Adrenal gland (tissue), 12 donors: Measurements from ENCODE around the gene MOB3C. TPM values are rescaled to one million over a fixed set of nuclear protein-coding genes. Genes with fewer than 3 reads are reported as not detected.

Experiments used
- DNase-seq, 7 donors: peaks; one replicate each; pipeline ENCODE4 v3.0.0-alpha.2; 2019 to 2020
- H3K27ac ChIP-seq, 5 donors: fragments of 200-600 bp; sonication (generic) in 4 of 5; 1 replicate in 3 of 5; 2 replicates in 2 of 5; pipeline versions ENCODE4 v1.5.1 to v1.8.0; 2016 to 2020; ENCODE audit warnings: mild to moderate bottlenecking in 1 of 5
- H3K27me3 ChIP-seq: fragments of 200-600 bp; 2 replicates; pipeline ENCODE4 v1.8.0; 2021
- H3K36me3 ChIP-seq, 2 donors: fragments of 200-600 bp; replicated peaks in 1 of 2; 1 replicate in 1 of 2; 2 replicates in 1 of 2; pipeline versions ENCODE4 v1.5.1 to v1.8.0; 2018 to 2022
- H3K4me1 ChIP-seq, 2 donors: fragments of 200-600 bp; replicated peaks in 1 of 2; 1 replicate in 1 of 2; 2 replicates in 1 of 2; pipeline versions ENCODE4 v1.5.1 to v1.8.0; 2018 to 2021
- H3K4me3 ChIP-seq, 4 donors: fragments of 200-600 bp; sonication (generic) in 3 of 4; one replicate each; pipeline ENCODE4 v1.5.1; 2016 to 2018
- H3K9me3 ChIP-seq, 3 donors: fragments of 200-600 bp; sonication (generic) in 1 of 3; replicated peaks in 1 of 3; 1 replicate in 2 of 3; 2 replicates in 1 of 3; pipeline versions ENCODE4 v1.5.1 to v1.8.0; 2016 to 2021
- CTCF ChIP-seq, 6 experiments: fragments of 450-650 bp in 4 of 6; fragments of 200-600 bp in 2 of 6; sonication (generic) in 1 of 6; IDR thresholded peaks; 1 replicate in 5 of 6; 2 replicates in 1 of 6; pipeline versions ENCODE4 v1.5.1 to v1.8.0; 2016 to 2021; ENCODE audit warnings: antibody characterized with exemption in 6 of 6, mild to moderate bottlenecking in 2 of 6, moderate library complexity in 1 of 6
- POLR2A ChIP-seq, 2 donors: fragments of 450-650 bp; IDR thresholded peaks; one replicate each; pipeline ENCODE4 v1.6.1; 2017; ENCODE audit warnings: antibody characterized with exemption in 2 of 2, mild to moderate bottlenecking in 2 of 2, moderate library complexity in 1 of 2
- WGBS, 4 donors: extraction: QIAGEN DNeasy Blood & Tissue Kit in 2 of 4; methylation state at CpG; one replicate each; pipeline versions ENCODE4 v1.1.5 to v1.1.7; 2013 to 2017; 5-methylcytosine and 5-hydroxymethylcytosine counted together
- intact Hi-C, 2 donors: fragments of 100-400 bp; cut with DNase I; formaldehyde crosslinking; loops; one replicate each; pipeline versions ENCODE4 v1.14.1 to v1.15.0; 2022 to 2023
- polyA plus RNA-seq, 3 donors: library from polyadenylated mRNA; stranded (reverse); fragments of 200-250 nt in 2 of 3; fragments of 350-450 nt in 1 of 3; fragmentation: Illumina TruSeq in 1 of 3; extraction: RNeasy Lipid Tissue Mini Kit (QIAGEN cat#74804) in 1 of 3; gene quantifications; one replicate each; pipeline ENCODE4 v1.2.3, GENCODE V29; 2013 to 2014
- total RNA-seq, 9 donors: library from RNA; depleted of rRNA in 4 of 9; stranded (reverse); fragments of >200 nt in 4 of 9; fragments of 120-200 nt in 1 of 9; fragmentation: NEBNext Ultra II Directional in 1 of 9; extraction: Animal tissue kit (Norgen Biotek cat#: 25700) in 1 of 9; gene quantifications; one replicate each; pipeline versions ENCODE4 v1.1.0 to v1.2.4, GENCODE V29; 2013 to 2023
- donor health status: healthy with polysubstance abuse.
- donor health status: Bipolar disorder and iron deficiency.
- donor health status: DM: yes; HTN: yes; CAD: no.
- donor health status: DM: no; HTN: no; CAD: no.
- donor health status: DM: no; HTN: no; CAD: no.
- donor health status: DM: yes; HTN: yes; CAD: no.

The MOB3C gene
- total and polyA plus RNA-seq, 12 donors = 7.5 to 29.9 (median 17.0) TPM

DNA sequence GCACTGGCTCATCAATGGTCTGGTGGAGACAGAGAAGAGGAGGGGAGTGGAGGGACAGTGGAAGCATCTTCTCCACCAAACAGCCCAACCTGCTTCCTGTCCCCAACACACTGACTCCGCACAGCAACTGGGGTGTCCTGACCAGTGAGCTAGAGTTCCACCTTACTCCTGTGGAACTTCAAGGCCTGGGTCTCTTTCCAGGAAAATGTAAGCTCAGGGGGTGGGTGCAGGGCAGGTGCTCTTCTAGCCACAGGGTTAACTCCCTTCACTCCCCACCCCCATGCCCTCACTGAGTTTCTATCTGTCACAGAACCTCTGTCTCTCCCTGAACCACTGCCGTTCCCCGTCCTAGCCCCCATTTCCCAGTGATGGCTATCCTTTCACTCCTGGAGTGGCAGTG, 876 bp downstream of the MOB3C start:
- Histone ChIP-seq H3K27ac (peak overlapping the region in 4 of 5 donors; percentile 81 to 96 (median 90)), H3K4me3 (peak overlapping the region in 3 of 4 donors; percentile 45 to 88 (median 75)), H3K4me1 (peaks cover 34 to 53% of the 10 kb centered on the region in 2 donors), H3K36me3 (peaks cover 0 to 8% of the 10 kb centered on the region in 2 donors), H3K9me3 (no peaks in the 10 kb centered on the region), H3K27me3 (no peaks in the 10 kb centered on the region)
- intact Hi-C loops = loop anchor here in 1 of 2 donors (10.0 kb wide), 1 partner anchor 99 kb away; the partner anchor contains the start of gene EFCAB14
- WGBS, 4 donors = 20 to 65% (median 60%) methylated on average over 2 to 3 of the region's 3 CpGs
- DNase-seq = no peak
- TF ChIP-seq POLR2A (IDR thresholded peaks at IDR 0.05) (no peak), CTCF (IDR thresholded peaks at IDR 0.05) (no peak)

DNA sequence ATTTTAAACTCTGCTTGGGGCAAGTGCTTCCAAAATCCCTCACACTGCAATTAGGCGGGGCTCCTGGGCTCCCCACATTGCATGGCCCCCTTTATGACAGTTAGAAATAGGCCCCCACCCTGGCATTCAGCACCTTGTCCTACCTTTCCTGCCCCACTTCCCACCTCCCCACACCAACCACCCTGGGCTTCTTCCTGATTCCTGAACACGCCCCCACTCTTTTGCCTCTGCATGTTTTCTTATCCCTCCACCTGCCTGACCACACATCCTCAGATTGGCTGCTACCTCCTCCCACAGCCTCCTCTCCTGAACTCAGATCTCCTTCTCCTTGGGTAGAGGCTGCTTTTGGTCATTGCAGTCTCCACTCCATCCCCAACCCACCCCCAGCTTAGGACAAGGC, 1.5 kb downstream of the MOB3C start:
- WGBS, 4 donors = 93 to 98% (median 97%) methylated on average over 2 of the region's 2 CpGs
- Histone ChIP-seq H3K4me3 (peak overlapping the region in 1 of 4 donors; percentile 88), H3K27ac (peak overlapping the region in 1 of 5 donors; percentile 96), H3K27me3 (no peaks in the 10 kb centered on the region), H3K9me3 (no peaks in the 10 kb centered on the region), H3K4me1 (peaks cover 34 to 54% of the 10 kb centered on the region in 2 donors), H3K36me3 (peaks cover 0 to 8% of the 10 kb centered on the region in 2 donors)
- intact Hi-C loops = loop anchor here in 1 of 2 donors (10.0 kb wide), 1 partner anchor 100 kb away; the partner anchor contains the start of gene EFCAB14
- no peak for TF ChIP-seq CTCF (IDR thresholded peaks at IDR 0.05)
- no peak for TF ChIP-seq POLR2A (IDR thresholded peaks at IDR 0.05)
- DNase-seq = no peak

- Histone ChIP-seq H3K27me3 (no peaks in the 10 kb centered on the region), H3K4me3 (no peak overlapping the region), H3K9me3 (no peaks in the 10 kb centered on the region), H3K27ac (peak overlapping the region in 2 of 5 donors; percentile 53 to 83), H3K4me1 (peaks cover 34 to 54% of the 10 kb centered on the region in 2 donors), H3K36me3 (peaks cover 0 to 12% of the 10 kb centered on the region in 2 donors)
- no peak for TF ChIP-seq POLR2A (IDR thresholded peaks at IDR 0.05)
- no peak for TF ChIP-seq CTCF (IDR thresholded peaks at IDR 0.05)
- no peak for DNase-seq
- 86 to 92% (median 89%) methylated on average over 2 of the region's 2 CpGs for WGBS, 4 donors
- intact Hi-C loops = loop anchor here in 1 of 2 donors (10.0 kb wide), 1 partner anchor 100 kb away; the partner anchor contains the start of gene EFCAB14
These were observed 2.0 kb downstream of the MOB3C start for GRCh38 chr1:46614604-46614984.

DNA sequence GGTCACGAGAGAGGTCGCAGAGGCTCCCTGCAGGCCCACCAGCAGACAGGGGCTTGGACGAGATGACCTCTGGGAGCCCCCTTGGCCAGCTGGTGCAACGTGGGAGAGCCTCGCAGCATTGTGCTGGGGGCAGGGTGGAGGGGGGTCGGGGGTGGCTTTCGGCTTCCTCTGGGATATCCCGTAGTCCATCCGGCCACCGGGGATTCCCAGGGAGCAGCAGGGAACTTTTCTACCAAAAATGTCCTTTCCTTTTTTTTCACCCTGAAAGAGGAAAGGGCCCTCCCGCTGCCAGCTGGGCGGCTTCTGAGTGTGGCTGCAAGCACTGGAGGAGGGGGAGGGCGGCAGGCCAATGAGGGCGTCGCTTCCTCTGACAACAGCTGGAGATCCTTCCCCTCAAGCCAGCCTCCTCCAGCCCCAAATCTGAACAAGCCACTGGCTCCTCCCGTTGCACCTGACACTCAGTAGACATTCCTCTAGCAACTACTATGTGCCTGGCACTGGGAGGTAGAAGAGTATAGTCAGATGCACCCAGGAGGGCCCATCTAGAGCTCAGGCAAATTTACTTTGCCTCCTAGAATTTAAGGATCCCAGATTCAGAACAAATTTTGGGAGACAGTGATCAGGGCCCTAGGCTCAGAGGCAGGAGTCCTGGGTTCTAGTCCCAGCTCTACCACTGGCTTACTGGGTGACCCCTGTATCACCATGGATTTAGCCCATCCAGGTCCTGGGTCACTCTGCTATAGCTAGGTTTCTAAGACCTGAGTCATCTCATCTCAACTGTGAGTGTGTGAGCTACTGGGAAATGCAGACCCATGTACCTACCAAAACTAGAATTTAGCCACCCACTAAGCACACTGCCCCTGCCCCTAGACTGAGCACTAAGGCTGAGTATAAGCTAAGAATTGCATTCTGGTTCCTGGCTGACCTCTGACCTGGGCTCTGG, 2.7 kb downstream of the MOB3C start:
- peak in 1 of 2 donors; percentile 19 for TF ChIP-seq POLR2A (IDR thresholded peaks at IDR 0.05)
- no peak for TF ChIP-seq CTCF (IDR thresholded peaks at IDR 0.05)
- no peaks in the 10 kb centered on the region for H3K27me3 ChIP-seq
- H3K36me3 ChIP-seq = peaks cover 0 to 19% of the 10 kb centered on the region in 2 donors
- peaks cover 34 to 54% of the 10 kb centered on the region in 2 donors for H3K4me1 ChIP-seq
- peak overlapping the region in 3 of 5 donors; percentile 31 to 83 (median 53) for H3K27ac ChIP-seq
- intact Hi-C loops = loop anchor here in 1 of 2 donors (10.0 kb wide), 1 partner anchor 101 kb away; the partner anchor contains the start of gene EFCAB14
- peak overlapping the region in 1 of 4 donors; percentile 41 for H3K4me3 ChIP-seq
- no peaks in the 10 kb centered on the region for H3K9me3 ChIP-seq
- DNase-seq = peak; percentile 75 to 96 (median 90)
- WGBS, 4 donors = 16 to 24% (median 20%) methylated on average over 8 to 16 of the region's 16 CpGs
